IMR-90 (cell line): ENCODE measurements around the gene PCBP3.

Source experiments
- BHLHE40 ChIP-seq: fragments of 150-350 bp; IDR thresholded peaks from 2 replicates; pipeline ENCODE4 v1.6.1; 2016; ENCODE audit warnings: mild to moderate bottlenecking, low read depth, low read length
- FOS ChIP-seq: fragments of 150-350 bp; IDR thresholded peaks from 2 replicates; pipeline ENCODE4 v1.6.1; 2016; ENCODE audit warnings: low read depth, low read length
- POLR2A ChIP-seq: IDR thresholded peaks from 2 replicates; pipeline ENCODE4 v1.6.1; 2012; ENCODE audit warnings: mild to moderate bottlenecking, low read depth, low read length
- RAD21 ChIP-seq: IDR thresholded peaks from 2 replicates; pipeline ENCODE4 v1.6.1; 2012; ENCODE audit warnings: low read length, improper control_type of control experiment
- RFX5 ChIP-seq: IDR thresholded peaks from 2 replicates; pipeline ENCODE4 v1.8.0; 2012; ENCODE audit warnings: low read depth, mild to moderate bottlenecking, low read length, moderate library complexity
- TF ChIP-seq, protein P1 (sequence below): conservative IDR thresholded peaks from 2 replicates; pipeline ENCODE4 v1.5.1; 2012; ENCODE audit warnings: mild to moderate bottlenecking, low read depth, low read length, improper control_type of control experiment
- TF ChIP-seq, protein P2 (sequence below): fragments of 150-350 bp; IDR thresholded peaks from 2 replicates; pipeline ENCODE4 v1.6.1; 2017; ENCODE audit warnings: mild to moderate bottlenecking, antibody characterized with exemption, low read length, low read depth

DNA sequence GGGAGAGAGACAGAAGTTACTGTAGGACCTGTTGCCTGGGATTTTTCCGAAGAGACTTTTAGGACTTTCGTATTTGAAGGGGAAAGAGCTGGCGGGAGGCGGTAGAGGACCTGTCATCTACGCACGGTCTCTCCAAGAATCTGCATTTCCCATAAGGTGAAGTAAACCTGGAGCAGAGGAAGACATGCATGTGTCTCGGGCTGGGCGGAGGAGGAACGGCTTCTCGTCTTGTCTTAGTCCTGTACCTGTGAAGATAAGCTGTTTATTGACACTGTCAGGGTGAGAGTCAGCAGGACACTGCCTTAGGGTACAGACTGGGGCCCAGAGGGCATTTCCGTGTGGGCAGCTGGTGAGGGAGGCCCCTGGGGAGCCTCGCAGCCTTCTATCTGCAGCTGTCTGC lies 214.7 kb downstream of the PCBP3 start:
- TF ChIP-seq, protein P1, sequence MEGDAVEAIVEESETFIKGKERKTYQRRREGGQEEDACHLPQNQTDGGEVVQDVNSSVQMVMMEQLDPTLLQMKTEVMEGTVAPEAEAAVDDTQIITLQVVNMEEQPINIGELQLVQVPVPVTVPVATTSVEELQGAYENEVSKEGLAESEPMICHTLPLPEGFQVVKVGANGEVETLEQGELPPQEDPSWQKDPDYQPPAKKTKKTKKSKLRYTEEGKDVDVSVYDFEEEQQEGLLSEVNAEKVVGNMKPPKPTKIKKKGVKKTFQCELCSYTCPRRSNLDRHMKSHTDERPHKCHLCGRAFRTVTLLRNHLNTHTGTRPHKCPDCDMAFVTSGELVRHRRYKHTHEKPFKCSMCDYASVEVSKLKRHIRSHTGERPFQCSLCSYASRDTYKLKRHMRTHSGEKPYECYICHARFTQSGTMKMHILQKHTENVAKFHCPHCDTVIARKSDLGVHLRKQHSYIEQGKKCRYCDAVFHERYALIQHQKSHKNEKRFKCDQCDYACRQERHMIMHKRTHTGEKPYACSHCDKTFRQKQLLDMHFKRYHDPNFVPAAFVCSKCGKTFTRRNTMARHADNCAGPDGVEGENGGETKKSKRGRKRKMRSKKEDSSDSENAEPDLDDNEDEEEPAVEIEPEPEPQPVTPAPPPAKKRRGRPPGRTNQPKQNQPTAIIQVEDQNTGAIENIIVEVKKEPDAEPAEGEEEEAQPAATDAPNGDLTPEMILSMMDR: no peak
- TF ChIP-seq POLR2A (no peak), RAD21 (no peak), FOS (no peak), RFX5 (no peak), BHLHE40 (no peak)
- TF ChIP-seq, protein P2, sequence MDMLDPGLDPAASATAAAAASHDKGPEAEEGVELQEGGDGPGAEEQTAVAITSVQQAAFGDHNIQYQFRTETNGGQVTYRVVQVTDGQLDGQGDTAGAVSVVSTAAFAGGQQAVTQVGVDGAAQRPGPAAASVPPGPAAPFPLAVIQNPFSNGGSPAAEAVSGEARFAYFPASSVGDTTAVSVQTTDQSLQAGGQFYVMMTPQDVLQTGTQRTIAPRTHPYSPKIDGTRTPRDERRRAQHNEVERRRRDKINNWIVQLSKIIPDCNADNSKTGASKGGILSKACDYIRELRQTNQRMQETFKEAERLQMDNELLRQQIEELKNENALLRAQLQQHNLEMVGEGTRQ: no peak
